Liver (tissue), 3 donors: ENCODE measurements around the gene PJVK.

Experiments used
- RAD21 ChIP-seq, 2 donors: IDR thresholded peaks; 2 replicates each; pipeline ENCODE4 v1.6.1; 2016; ENCODE audit warnings: antibody characterized with exemption in 2 of 2, mild to moderate bottlenecking in 2 of 2
- TF ChIP-seq, protein P1 (sequence below): fragments of 150-350 bp; IDR thresholded peaks from 2 replicates; pipeline ENCODE4 v1.5.1; 2017; ENCODE audit warnings: improper control_type of control experiment, low read depth, low read length; ENCODE audit not compliant: missing input control
- TF ChIP-seq, protein P2 (sequence below): IDR thresholded peaks from 2 replicates; pipeline ENCODE4 v1.6.1; 2016; ENCODE audit warnings: antibody characterized with exemption, mild to moderate bottlenecking
- TF ChIP-seq, protein P3 (sequence below): IDR thresholded peaks from 2 replicates; pipeline ENCODE4 v1.6.1; 2016; ENCODE audit warnings: antibody characterized with exemption
- donor health status: healthy.
- donor health status: healthy.

DNA sequence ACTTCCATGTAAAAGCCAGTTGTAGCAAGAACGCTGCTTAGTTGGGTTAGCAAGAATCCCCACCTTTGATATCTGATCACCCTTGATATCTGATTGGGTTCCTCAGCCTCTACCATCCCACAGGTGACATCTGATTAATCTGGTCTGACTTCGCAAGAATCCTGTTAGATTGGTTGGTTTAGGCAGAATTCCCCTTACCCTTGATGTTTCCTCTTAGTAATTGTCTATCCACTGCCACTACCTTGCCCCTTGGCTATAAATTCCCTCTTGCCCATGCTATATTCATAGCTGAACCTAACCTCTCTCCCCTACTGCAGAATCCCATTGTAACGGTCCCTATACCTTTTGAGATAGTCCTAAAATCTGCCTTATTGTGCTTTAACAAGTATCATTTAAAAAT, 33.3 kb upstream of the PJVK start:
- TF ChIP-seq, protein P1, sequence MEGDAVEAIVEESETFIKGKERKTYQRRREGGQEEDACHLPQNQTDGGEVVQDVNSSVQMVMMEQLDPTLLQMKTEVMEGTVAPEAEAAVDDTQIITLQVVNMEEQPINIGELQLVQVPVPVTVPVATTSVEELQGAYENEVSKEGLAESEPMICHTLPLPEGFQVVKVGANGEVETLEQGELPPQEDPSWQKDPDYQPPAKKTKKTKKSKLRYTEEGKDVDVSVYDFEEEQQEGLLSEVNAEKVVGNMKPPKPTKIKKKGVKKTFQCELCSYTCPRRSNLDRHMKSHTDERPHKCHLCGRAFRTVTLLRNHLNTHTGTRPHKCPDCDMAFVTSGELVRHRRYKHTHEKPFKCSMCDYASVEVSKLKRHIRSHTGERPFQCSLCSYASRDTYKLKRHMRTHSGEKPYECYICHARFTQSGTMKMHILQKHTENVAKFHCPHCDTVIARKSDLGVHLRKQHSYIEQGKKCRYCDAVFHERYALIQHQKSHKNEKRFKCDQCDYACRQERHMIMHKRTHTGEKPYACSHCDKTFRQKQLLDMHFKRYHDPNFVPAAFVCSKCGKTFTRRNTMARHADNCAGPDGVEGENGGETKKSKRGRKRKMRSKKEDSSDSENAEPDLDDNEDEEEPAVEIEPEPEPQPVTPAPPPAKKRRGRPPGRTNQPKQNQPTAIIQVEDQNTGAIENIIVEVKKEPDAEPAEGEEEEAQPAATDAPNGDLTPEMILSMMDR = no peak
- TF ChIP-seq, protein P2, sequence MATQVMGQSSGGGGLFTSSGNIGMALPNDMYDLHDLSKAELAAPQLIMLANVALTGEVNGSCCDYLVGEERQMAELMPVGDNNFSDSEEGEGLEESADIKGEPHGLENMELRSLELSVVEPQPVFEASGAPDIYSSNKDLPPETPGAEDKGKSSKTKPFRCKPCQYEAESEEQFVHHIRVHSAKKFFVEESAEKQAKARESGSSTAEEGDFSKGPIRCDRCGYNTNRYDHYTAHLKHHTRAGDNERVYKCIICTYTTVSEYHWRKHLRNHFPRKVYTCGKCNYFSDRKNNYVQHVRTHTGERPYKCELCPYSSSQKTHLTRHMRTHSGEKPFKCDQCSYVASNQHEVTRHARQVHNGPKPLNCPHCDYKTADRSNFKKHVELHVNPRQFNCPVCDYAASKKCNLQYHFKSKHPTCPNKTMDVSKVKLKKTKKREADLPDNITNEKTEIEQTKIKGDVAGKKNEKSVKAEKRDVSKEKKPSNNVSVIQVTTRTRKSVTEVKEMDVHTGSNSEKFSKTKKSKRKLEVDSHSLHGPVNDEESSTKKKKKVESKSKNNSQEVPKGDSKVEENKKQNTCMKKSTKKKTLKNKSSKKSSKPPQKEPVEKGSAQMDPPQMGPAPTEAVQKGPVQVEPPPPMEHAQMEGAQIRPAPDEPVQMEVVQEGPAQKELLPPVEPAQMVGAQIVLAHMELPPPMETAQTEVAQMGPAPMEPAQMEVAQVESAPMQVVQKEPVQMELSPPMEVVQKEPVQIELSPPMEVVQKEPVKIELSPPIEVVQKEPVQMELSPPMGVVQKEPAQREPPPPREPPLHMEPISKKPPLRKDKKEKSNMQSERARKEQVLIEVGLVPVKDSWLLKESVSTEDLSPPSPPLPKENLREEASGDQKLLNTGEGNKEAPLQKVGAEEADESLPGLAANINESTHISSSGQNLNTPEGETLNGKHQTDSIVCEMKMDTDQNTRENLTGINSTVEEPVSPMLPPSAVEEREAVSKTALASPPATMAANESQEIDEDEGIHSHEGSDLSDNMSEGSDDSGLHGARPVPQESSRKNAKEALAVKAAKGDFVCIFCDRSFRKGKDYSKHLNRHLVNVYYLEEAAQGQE = no peak
- TF ChIP-seq, protein P3, sequence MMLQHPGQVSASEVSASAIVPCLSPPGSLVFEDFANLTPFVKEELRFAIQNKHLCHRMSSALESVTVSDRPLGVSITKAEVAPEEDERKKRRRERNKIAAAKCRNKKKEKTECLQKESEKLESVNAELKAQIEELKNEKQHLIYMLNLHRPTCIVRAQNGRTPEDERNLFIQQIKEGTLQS = no peak
- no peak for TF ChIP-seq RAD21 (IDR thresholded peaks at IDR 0.05)
